HepG2 (cell line): ENCODE results near the gene NOP14. TPM values are rescaled to one million over a fixed set of nuclear protein-coding genes. Genes with fewer than 3 reads are reported as not detected.

Experiments used
- ARID2 ChIP-seq: sonication (generic); formaldehyde crosslinking; IDR thresholded peaks from 2 replicates; pipeline ENCODE4 v1.8.1; 2022; ENCODE audit warnings: mild to moderate bottlenecking, missing genetic modification reagents, borderline replicate concordance
- BCL6 ChIP-seq: IDR thresholded peaks from 2 replicates; pipeline ENCODE4 v1.6.1; 2016; ENCODE audit warnings: missing genetic modification reagents, missing compliant biosample characterization
- CEBPB ChIP-seq: IDR thresholded peaks from 2 replicates; pipeline ENCODE4 v1.6.1; 2011; ENCODE audit warnings: low read depth, low read length, improper control_type of control experiment, borderline replicate concordance
- CEBPG ChIP-seq: IDR thresholded peaks from 2 replicates; pipeline ENCODE4 v1.6.1; 2016
- CREB3 ChIP-seq: sonication (generic); formaldehyde crosslinking; IDR thresholded peaks from 2 replicates; pipeline ENCODE4 v1.5.0; 2020; ENCODE audit warnings: missing genetic modification reagents
- EHMT2 ChIP-seq: fragments of 200-600 bp; sonication (generic); IDR thresholded peaks from 2 replicates; pipeline ENCODE4 v1.7.0; 2017; ENCODE audit warnings: antibody characterized with exemption, low read depth, low read length, borderline replicate concordance
- FOSL2 ChIP-seq: sonication (generic); formaldehyde crosslinking; IDR thresholded peaks from 2 replicates; pipeline ENCODE4 v1.4.0; 2020; ENCODE audit warnings: missing genetic modification reagents
- FOXA3 ChIP-seq: IDR thresholded peaks from 2 replicates; pipeline ENCODE4 v1.6.1; 2016; ENCODE audit warnings: missing genetic modification reagents, missing compliant biosample characterization
- FOXJ3 ChIP-seq: sonication (generic); formaldehyde crosslinking; IDR thresholded peaks from 2 replicates; pipeline ENCODE4 v1.4.0; 2020; ENCODE audit warnings: missing genetic modification reagents, mild to moderate bottlenecking, borderline replicate concordance
- FOXO1 ChIP-seq: sonication (generic); formaldehyde crosslinking; IDR thresholded peaks from 2 replicates; pipeline ENCODE4 v1.4.0; 2020; ENCODE audit warnings: missing genetic modification reagents
- LBX2 ChIP-seq: sonication (generic); formaldehyde crosslinking; IDR thresholded peaks from 2 replicates; pipeline ENCODE4 v1.5.0; 2020; ENCODE audit warnings: missing genetic modification reagents, mild to moderate bottlenecking, borderline replicate concordance
- MTF1 ChIP-seq: sonication (generic); formaldehyde crosslinking; IDR thresholded peaks from 2 replicates; pipeline ENCODE4 v1.5.0; 2020; ENCODE audit warnings: missing genetic modification reagents
- MXI1 ChIP-seq: IDR thresholded peaks from 3 replicates; pipeline ENCODE4 v1.6.1; 2012; ENCODE audit warnings: low read depth, low read length, inconsistent platforms, borderline replicate concordance
- PHF21A ChIP-seq: sonication (generic); formaldehyde crosslinking; IDR thresholded peaks from 2 replicates; pipeline ENCODE4 v1.5.0; 2020; ENCODE audit warnings: mild to moderate bottlenecking, missing genetic modification reagents
- RBAK ChIP-seq: sonication (generic); formaldehyde crosslinking; IDR thresholded peaks from 2 replicates; pipeline ENCODE4 v1.5.1; 2020; ENCODE audit warnings: mild to moderate bottlenecking, missing genetic modification reagents
- TAF1 ChIP-seq: sonication (generic); formaldehyde crosslinking; IDR thresholded peaks from 2 replicates; pipeline ENCODE4 v1.4.0; 2020; ENCODE audit warnings: missing genetic modification reagents
- TCF7 ChIP-seq: sonication (generic); IDR thresholded peaks from 2 replicates; pipeline ENCODE4 v1.6.1; 2016; ENCODE audit warnings: antibody characterized with exemption, low read depth
- TFDP1 ChIP-seq: IDR thresholded peaks from 2 replicates; pipeline ENCODE4 v1.6.1; 2016; ENCODE audit warnings: missing compliant biosample characterization, missing genetic modification reagents, borderline replicate concordance
- ZBTB1 ChIP-seq: sonication (generic); formaldehyde crosslinking; IDR thresholded peaks from 2 replicates; pipeline ENCODE4 v1.4.0; 2020; ENCODE audit warnings: missing genetic modification reagents, borderline replicate concordance
- ZBTB4 ChIP-seq: sonication (generic); formaldehyde crosslinking; IDR thresholded peaks from 2 replicates; pipeline ENCODE4 v1.4.0; 2020; ENCODE audit warnings: missing genetic modification reagents, mild to moderate bottlenecking, borderline replicate concordance
- ZNF331 ChIP-seq: sonication (generic); formaldehyde crosslinking; IDR thresholded peaks from 2 replicates; pipeline ENCODE4 v1.4.0; 2020; ENCODE audit warnings: missing genetic modification reagents
- ZNF362 ChIP-seq: sonication (generic); formaldehyde crosslinking; IDR thresholded peaks from 2 replicates; pipeline ENCODE4 v1.4.0; 2020; ENCODE audit warnings: missing genetic modification reagents, mild to moderate bottlenecking, borderline replicate concordance
- ZNF777 ChIP-seq: sonication (generic); formaldehyde crosslinking; IDR thresholded peaks from 2 replicates; pipeline ENCODE4 v1.4.0; 2020; ENCODE audit warnings: missing genetic modification reagents
- polyA plus RNA-seq, 8 experiments: library from polyadenylated mRNA; depleted of rRNA in 3 of 8; stranded (reverse) in 7 of 8; unstranded in 1 of 8; fragments of >200 nt; fragmentation: Illumina TruSeq in 4 of 8; extraction: Trizol in 4 of 8; gene quantifications; 2 replicates each; pipeline versions ENCODE4 v1.2.1 to v1.2.3, GENCODE V29; 2011 to 2016; ENCODE audit warnings: low read depth in 4 of 8, missing spikeins in 1 of 8, mixed read lengths in 1 of 8; ENCODE audit not compliant: insufficient read depth in 1 of 8
- total RNA-seq, 5 experiments: library from RNA; depleted of rRNA; stranded (reverse); fragments of >200 nt; fragmentation: Illumina TruSeq; extraction: Trizol; gene quantifications; 2 replicates each; pipeline ENCODE4 v1.2.3, GENCODE V29; 2016; ENCODE audit warnings: low read depth in 1 of 5
- TF ChIP-seq, protein P1 (sequence below): IDR thresholded peaks from 2 replicates; pipeline ENCODE4 v1.6.1; 2016; ENCODE audit warnings: low read depth, borderline replicate concordance

NOP14 gene
- total and polyA plus RNA-seq, 2 of the 13 experiments (the other 11 are each of a cell fraction or from before 2014, with no cell fraction given), result 6.9 to 47.9 TPM

DNA sequence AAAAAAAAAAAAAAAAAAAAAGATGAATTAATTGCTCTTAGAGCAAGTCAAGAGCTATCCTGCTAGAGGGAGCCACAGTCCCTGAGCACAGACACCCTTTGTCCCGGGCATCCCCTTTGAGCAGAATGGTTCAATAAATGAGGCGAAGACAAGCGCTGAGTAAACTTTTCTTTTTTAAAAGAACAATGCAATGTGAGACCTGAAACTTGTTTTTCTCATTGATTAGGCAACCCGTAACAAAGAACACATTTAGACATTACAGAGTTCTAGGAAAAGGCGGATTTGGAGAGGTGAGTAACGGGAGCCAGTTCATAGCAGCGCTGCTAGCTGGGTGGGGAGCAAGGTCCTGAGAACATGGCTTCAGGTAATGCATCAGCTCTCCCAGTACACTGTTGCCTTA lies 46.2 kb upstream of the NOP14 start (continued):
- TF ChIP-seq CREB3 (CRISPR knock-in tag), result no peak
- TF ChIP-seq PHF21A (CRISPR knock-in tag), result peak; percentile 69
- no peak for TF ChIP-seq EHMT2
- TF ChIP-seq ZNF362 (CRISPR knock-in tag), result peak; percentile 89
- no peak for TF ChIP-seq ZBTB4 (CRISPR knock-in tag)
- TF ChIP-seq CEBPG (CRISPR knock-in tag), result peak; percentile 70
- TF ChIP-seq ARID2 (CRISPR knock-in tag), result no peak
- TF ChIP-seq RBAK (CRISPR knock-in tag), result no peak
- TF ChIP-seq CEBPB, result peak; percentile 53; the same call in 1 of the 2 replicates
- TF ChIP-seq FOSL2 (CRISPR knock-in tag), result 0 out of 2 replicates have a peak, but pooled peaks have one; percentile 26
- peak; percentile 24; the same call in 1 of the 2 replicates for TF ChIP-seq FOXO1 (CRISPR knock-in tag)
- 0 out of 2 replicates have a peak, but pooled peaks have one; percentile 27 for TF ChIP-seq TCF7
- no peak for TF ChIP-seq TAF1 (CRISPR knock-in tag)
- peak; percentile 13; the same call in 1 of the 3 replicates for TF ChIP-seq MXI1
- peak; percentile 59; the same call in 1 of the 2 replicates for TF ChIP-seq FOXA3 (CRISPR knock-in tag)
- 0 out of 2 replicates have a peak, but pooled peaks have one; percentile 17 for TF ChIP-seq FOXJ3
- no peak for TF ChIP-seq ZNF777
- no peak for TF ChIP-seq TFDP1 (CRISPR knock-in tag)
- peak; percentile 97 for TF ChIP-seq BCL6 (CRISPR knock-in tag)
- TF ChIP-seq, protein P1, sequence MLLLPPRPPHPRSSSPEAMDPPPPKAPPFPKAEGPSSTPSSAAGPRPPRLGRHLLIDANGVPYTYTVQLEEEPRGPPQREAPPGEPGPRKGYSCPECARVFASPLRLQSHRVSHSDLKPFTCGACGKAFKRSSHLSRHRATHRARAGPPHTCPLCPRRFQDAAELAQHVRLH (CRISPR knock-in tag), result 0 out of 2 replicates have a peak, but pooled peaks have one; percentile 19
- TF ChIP-seq ZBTB1 (CRISPR knock-in tag), result no peak
- TF ChIP-seq ZNF331, result 0 out of 2 replicates have a peak, but pooled peaks have one; percentile 17
- TF ChIP-seq MTF1 (CRISPR knock-in tag), result no peak
- TF ChIP-seq LBX2 (CRISPR knock-in tag), result no peak
